DOHH2 (cell line): ENCODE measurements around the gene BAIAP2L1.

Experiments
- CTCF ChIP-seq: fragments of 200-600 bp; sonication (generic); IDR thresholded peaks from one replicate; pipeline ENCODE4 v1.5.1; 2014; ENCODE audit warnings: antibody characterized with exemption, mild to moderate bottlenecking, low read depth, low read length; ENCODE audit not compliant: poor library complexity, severe bottlenecking
- EZH2phosphoT487 ChIP-seq: fragments of 200-600 bp; sonication (generic); IDR thresholded peaks from 2 replicates; pipeline ENCODE4 v1.6.1; 2017; ENCODE audit warnings: borderline replicate concordance, mild to moderate bottlenecking, antibody characterized with exemption, low read length, moderate library complexity, mixed read lengths

GRCh38 chr7:98335411-98335977 lies 65.4 kb downstream of the BAIAP2L1 start:
- TF ChIP-seq CTCF (no peak), EZH2phosphoT487 (no peak)
